GM19193 (cell line): ENCODE results near the gene NEUROD2.

ENCODE experiments used
- POLR2A ChIP-seq: IDR thresholded peaks from 4 replicates; pipeline ENCODE4 v1.6.1; 2011; ENCODE audit not compliant: insufficient read depth, insufficient read length; ENCODE audit errors: extremely low read depth

The NEUROD2 gene

GRCh38 chr17:39626171-39627046, 18.7 kb upstream of the NEUROD2 start, which contains the start of gene PPP1R1B:
Gene PPP1R1B, plus strand, starts transcription at chr17:39626952. Its CDS starts 441 bp downstream, at chr17:39627393.
- no peak for TF ChIP-seq POLR2A

- no peak for TF ChIP-seq POLR2A
Measured at GRCh38 chr17:39625198-39625785, 17.6 kb upstream of the NEUROD2 start.

DNA sequence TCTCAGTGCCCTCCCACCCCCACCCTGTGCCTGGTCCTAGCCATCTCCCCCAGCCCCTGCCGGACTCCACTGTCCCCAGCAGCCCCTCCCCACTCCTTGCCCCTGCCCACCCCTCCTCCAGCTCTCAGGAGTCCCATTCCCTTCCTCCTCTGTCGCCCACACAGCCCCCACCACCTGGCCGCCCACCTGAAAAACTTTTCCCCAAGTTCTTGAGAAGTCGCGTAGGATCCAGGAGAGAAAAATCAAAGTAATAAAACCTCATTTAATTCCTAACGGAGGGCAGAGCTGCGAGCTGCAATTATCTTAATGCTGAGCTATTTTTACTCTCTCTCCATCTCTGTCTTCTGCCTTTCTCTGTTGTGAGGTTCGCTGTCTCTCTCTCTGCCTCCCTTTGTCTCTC, 16.6 kb upstream of the NEUROD2 start:
- no peak for TF ChIP-seq POLR2A

GRCh38 chr17:39623356-39623950, 15.7 kb upstream of the NEUROD2 start:
- TF ChIP-seq POLR2A, result no peak

- TF ChIP-seq POLR2A, result no peak
Measured at GRCh38 chr17:39622380-39623006, 14.8 kb upstream of the NEUROD2 start.

- TF ChIP-seq POLR2A, result no peak
Measured at GRCh38 chr17:39621523-39622379, 14.0 kb upstream of the NEUROD2 start.

GRCh38 chr17:39619786-39620101, 12.0 kb upstream of the NEUROD2 start:
- no peak for TF ChIP-seq POLR2A

- no peak for TF ChIP-seq POLR2A
Measured at GRCh38 chr17:39618956-39619785, 11.5 kb upstream of the NEUROD2 start.

DNA sequence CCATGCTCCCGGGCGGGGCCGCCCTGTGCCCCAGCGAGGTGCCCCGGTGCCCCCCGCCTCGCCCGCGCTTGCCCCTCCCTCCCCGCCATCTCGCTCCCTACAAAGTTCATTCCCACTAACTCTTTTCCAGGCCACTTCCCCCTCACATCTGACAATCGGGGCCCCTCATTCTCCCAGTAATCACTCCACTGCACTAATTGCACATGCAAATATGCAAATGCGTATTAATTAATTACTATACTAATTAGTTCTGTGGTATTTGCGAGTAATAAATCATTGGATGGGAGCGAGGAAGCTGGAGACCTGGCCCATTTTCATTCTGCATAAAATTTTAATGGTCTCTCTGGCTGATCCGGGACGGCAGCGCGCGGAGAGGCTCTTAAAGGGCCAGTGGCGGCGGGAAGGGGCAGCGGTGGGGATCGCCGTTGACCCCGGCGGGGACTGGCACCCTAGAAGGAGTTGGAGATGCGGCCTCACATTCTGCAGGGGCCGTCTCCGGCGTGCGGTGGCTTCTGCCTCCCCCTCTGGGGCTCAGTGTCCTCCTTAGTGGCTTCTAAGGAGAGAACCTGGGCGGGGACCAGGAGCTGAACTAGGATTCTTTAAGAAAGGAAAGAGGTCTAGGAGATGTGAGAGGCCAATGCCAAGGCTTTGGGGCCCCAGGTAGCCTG, 10.7 kb upstream of the NEUROD2 start:
- no peak for TF ChIP-seq POLR2A

- TF ChIP-seq POLR2A, result no peak
Measured at GRCh38 chr17:39617446-39618245, 9.9 kb upstream of the NEUROD2 start.

GRCh38 chr17:39617100-39617445, 9.4 kb upstream of the NEUROD2 start:
- no peak for TF ChIP-seq POLR2A

GRCh38 chr17:39615434-39615833, 7.7 kb upstream of the NEUROD2 start:
- TF ChIP-seq POLR2A, result no peak
